ENCODE results near the gene RSPH1. TPM values are rescaled to one million over a fixed set of nuclear protein-coding genes. Genes with fewer than 3 reads are reported as not detected.

RSPH1 gene
- total RNA-seq, 1 donor from 2014 or later = 0.29 TPM

- Histone ChIP-seq H3K27me3 (ENCODE audit: control insufficient read depth, insufficient read depth, low read length) (peaks cover 4% of the 10 kb centered on the region), H3K36me3 (ENCODE audit: control insufficient read depth, insufficient read depth, low read length) (no peaks in the 10 kb centered on the region), H3K4me3 (ENCODE audit: low read depth, low read length) (no peak overlapping the region)
- TF ChIP-seq CTCF (IDR thresholded peaks at IDR 0.05; ENCODE audit: insufficient read depth, low read length, poor library complexity, severe bottlenecking) = no peak
- DNase-seq (ENCODE audit: low read depth) = no peak
Observed at GRCh38 chr21:42448686-42449085, 47.3 kb downstream of the RSPH1 start.

GRCh38 chr21:42447732-42448131, 48.3 kb downstream of the RSPH1 start:
- Histone ChIP-seq H3K4me3 (ENCODE audit: low read depth, low read length) (no peak overlapping the region), H3K36me3 (ENCODE audit: control insufficient read depth, insufficient read depth, low read length) (no peaks in the 10 kb centered on the region), H3K27me3 (ENCODE audit: control insufficient read depth, insufficient read depth, low read length) (peaks cover 2% of the 10 kb centered on the region)
- DNase-seq (ENCODE audit: low read depth) = no peak
- TF ChIP-seq CTCF (IDR thresholded peaks at IDR 0.05; ENCODE audit: insufficient read depth, low read length, poor library complexity, severe bottlenecking) = no peak

GRCh38 chr21:42447182-42447581, 48.8 kb downstream of the RSPH1 start:
- no peak for TF ChIP-seq CTCF (IDR thresholded peaks at IDR 0.05; ENCODE audit: insufficient read depth, low read length, poor library complexity, severe bottlenecking)
- Histone ChIP-seq H3K27me3 (ENCODE audit: control insufficient read depth, insufficient read depth, low read length) (no peaks in the 10 kb centered on the region), H3K4me3 (ENCODE audit: low read depth, low read length) (no peak overlapping the region), H3K36me3 (ENCODE audit: control insufficient read depth, insufficient read depth, low read length) (no peaks in the 10 kb centered on the region)
- no peak for DNase-seq (ENCODE audit: low read depth)

- TF ChIP-seq CTCF (IDR thresholded peaks at IDR 0.05; ENCODE audit: insufficient read depth, low read length, poor library complexity, severe bottlenecking) = no peak
- no peaks in the 10 kb centered on the region for H3K36me3 ChIP-seq (ENCODE audit: control insufficient read depth, insufficient read depth, low read length)
- no peak for DNase-seq (ENCODE audit: low read depth)
- H3K27me3 ChIP-seq (ENCODE audit: control insufficient read depth, insufficient read depth, low read length) = no peaks in the 10 kb centered on the region
- no peak overlapping the region for H3K4me3 ChIP-seq (ENCODE audit: low read depth, low read length)
Observed at GRCh38 chr21:42446531-42446930, 49.5 kb downstream of the RSPH1 start.

GRCh38 chr21:42445311-42445710, 50.7 kb downstream of the RSPH1 start:
- Histone ChIP-seq H3K36me3 (ENCODE audit: control insufficient read depth, insufficient read depth, low read length) (no peaks in the 10 kb centered on the region), H3K27me3 (ENCODE audit: control insufficient read depth, insufficient read depth, low read length) (no peaks in the 10 kb centered on the region), H3K4me3 (ENCODE audit: low read depth, low read length) (no peak overlapping the region)
- TF ChIP-seq CTCF (IDR thresholded peaks at IDR 0.05; ENCODE audit: insufficient read depth, low read length, poor library complexity, severe bottlenecking) = no peak
- DNase-seq (ENCODE audit: low read depth) = no peak

- Histone ChIP-seq H3K36me3 (ENCODE audit: control insufficient read depth, insufficient read depth, low read length) (no peaks in the 10 kb centered on the region), H3K4me3 (ENCODE audit: low read depth, low read length) (no peak overlapping the region), H3K27me3 (ENCODE audit: control insufficient read depth, insufficient read depth, low read length) (no peaks in the 10 kb centered on the region)
- TF ChIP-seq CTCF (IDR thresholded peaks at IDR 0.05; ENCODE audit: insufficient read depth, low read length, poor library complexity, severe bottlenecking) = no peak
- DNase-seq (ENCODE audit: low read depth) = no peak
Observed at GRCh38 chr21:42444745-42445059, 51.3 kb downstream of the RSPH1 start.

Measured in kidney epithelial cell (primary cell).